SK-N-MC (cell line): ENCODE measurements around the gene SLC26A9.

Experiments used
- DNase-seq: peaks from one replicate; pipeline ENCODE4 v3.0.0-alpha.2; 2011; ENCODE audit warnings: low read depth, low spot score
- H3K27ac ChIP-seq: fragments of 200-600 bp; sonication (generic); 2 replicates; pipeline ENCODE4 v1.5.1; 2016; ENCODE audit warnings: mixed run types
- H3K36me3 ChIP-seq: fragments of 200-600 bp; sonication (generic); 2 replicates; pipeline ENCODE4 v1.6.1; 2017; ENCODE audit warnings: antibody characterized with exemption, low read length, mixed read lengths; ENCODE audit not compliant: insufficient read depth
- H3K4me3 ChIP-seq: fragments of 200-600 bp; sonication (generic); 2 replicates; pipeline ENCODE4 v1.5.1; 2016
- H3K9ac ChIP-seq: fragments of 200-600 bp; sonication (generic); 2 replicates; pipeline ENCODE4 v1.8.0; 2017; ENCODE audit warnings: mixed run types, mixed read lengths; ENCODE audit not compliant: insufficient read length
- H3K9me3 ChIP-seq: fragments of 200-600 bp; sonication (generic); 2 replicates; pipeline ENCODE4 v1.6.1; 2017; ENCODE audit warnings: low read depth, mild to moderate bottlenecking, antibody characterized with exemption, low read length, moderate library complexity, mixed read lengths
- EZH2 ChIP-seq: fragments of 200-600 bp; sonication (generic); IDR thresholded peaks from one replicate; pipeline ENCODE4 v1.6.1; 2017; ENCODE audit warnings: antibody characterized with exemption
- FOXP2 ChIP-seq: optimal IDR thresholded peaks from 2 replicates; pipeline ENCODE3; 2011; ENCODE audit warnings: mild to moderate bottlenecking, moderate library complexity; ENCODE audit not compliant: insufficient read depth; ENCODE audit errors: extremely low read length, control extremely low read depth
- POLR2AphosphoS5 ChIP-seq: IDR thresholded peaks from 2 replicates; pipeline ENCODE4 v1.6.1; 2012; ENCODE audit warnings: mild to moderate bottlenecking, low read depth, low read length, borderline replicate concordance

Gene SLC26A9, protein sequence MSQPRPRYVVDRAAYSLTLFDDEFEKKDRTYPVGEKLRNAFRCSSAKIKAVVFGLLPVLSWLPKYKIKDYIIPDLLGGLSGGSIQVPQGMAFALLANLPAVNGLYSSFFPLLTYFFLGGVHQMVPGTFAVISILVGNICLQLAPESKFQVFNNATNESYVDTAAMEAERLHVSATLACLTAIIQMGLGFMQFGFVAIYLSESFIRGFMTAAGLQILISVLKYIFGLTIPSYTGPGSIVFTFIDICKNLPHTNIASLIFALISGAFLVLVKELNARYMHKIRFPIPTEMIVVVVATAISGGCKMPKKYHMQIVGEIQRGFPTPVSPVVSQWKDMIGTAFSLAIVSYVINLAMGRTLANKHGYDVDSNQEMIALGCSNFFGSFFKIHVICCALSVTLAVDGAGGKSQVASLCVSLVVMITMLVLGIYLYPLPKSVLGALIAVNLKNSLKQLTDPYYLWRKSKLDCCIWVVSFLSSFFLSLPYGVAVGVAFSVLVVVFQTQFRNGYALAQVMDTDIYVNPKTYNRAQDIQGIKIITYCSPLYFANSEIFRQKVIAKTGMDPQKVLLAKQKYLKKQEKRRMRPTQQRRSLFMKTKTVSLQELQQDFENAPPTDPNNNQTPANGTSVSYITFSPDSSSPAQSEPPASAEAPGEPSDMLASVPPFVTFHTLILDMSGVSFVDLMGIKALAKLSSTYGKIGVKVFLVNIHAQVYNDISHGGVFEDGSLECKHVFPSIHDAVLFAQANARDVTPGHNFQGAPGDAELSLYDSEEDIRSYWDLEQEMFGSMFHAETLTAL

DNA sequence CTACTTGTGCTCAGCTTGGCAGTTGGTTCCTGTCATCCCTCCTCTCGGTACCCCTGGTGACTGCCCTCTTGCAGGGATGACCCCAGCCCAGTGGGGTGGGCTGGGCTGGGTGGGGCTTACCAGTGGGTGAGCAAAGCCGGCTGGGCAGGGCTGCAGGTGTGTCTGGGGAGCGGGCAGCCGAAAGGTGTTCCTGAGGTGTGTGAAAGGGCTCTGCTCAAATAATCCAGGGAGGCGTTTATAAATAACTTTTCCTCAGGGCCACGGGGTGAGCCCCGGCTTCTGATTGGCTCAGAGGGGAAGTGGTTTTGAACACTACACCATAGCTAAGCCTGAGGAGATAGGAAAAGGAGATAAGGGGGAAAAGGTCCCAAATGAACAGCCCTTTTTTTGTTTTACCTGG is at the start of gene SLC26A9:
SLC26A9 (minus strand) TSS at position 212 of the 400 bp plus-strand sequence. CDS start 7,636 bp downstream, outside the sequence.
- Histone ChIP-seq H3K9me3 (no peaks in the 10 kb centered on the region), H3K9ac (no peak within 1 kb of the TSS), H3K27ac (no peak within 1 kb of the TSS), H3K36me3 (no peaks in the 10 kb centered on the region), H3K4me3 (no peak within 1 kb of the TSS)
- DNase-seq: no peak
- TF ChIP-seq POLR2AphosphoS5: no peak
- TF ChIP-seq FOXP2: no peak
- no peak for TF ChIP-seq EZH2

DNA sequence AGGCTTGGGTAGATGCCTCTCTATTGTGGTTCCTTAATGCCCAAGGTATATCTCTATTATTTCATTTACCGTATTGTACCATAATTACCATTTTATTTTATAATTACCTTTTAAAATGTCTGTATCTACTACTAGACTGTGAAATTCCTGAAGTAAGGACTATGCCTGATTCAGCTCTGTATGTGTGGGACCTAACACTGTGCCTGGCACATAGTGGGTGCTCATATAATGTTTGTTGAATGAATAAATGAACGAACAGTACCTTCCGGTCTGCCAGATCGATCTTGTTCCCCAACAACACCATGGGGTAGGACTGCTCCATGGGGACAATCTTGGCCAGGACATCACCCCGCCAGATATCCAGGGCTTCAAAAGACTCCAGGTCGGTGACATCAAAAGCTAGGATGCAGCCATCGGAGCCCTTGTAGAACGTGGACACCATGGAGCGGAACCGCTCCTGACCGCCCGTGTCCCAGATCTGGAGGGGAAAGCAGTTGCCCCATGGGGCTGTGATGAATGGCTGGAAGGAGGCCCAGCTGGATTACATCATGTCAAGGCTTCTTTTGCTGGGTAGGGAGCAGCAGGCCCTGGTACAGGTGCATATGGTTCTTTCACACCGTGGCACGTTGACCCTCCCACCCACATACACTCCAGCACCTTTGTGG is 49.1 kb upstream of the SLC26A9 start:
- TF ChIP-seq POLR2AphosphoS5 (no peak), FOXP2 (no peak), EZH2 (no peak)
- no peak overlapping the region for H3K9ac ChIP-seq
- H3K27ac ChIP-seq: no peak overlapping the region
- no peak for DNase-seq
- no peak overlapping the region for H3K4me3 ChIP-seq
- H3K36me3 ChIP-seq: no peaks in the 10 kb centered on the region
- H3K9me3 ChIP-seq: no peaks in the 10 kb centered on the region

DNA sequence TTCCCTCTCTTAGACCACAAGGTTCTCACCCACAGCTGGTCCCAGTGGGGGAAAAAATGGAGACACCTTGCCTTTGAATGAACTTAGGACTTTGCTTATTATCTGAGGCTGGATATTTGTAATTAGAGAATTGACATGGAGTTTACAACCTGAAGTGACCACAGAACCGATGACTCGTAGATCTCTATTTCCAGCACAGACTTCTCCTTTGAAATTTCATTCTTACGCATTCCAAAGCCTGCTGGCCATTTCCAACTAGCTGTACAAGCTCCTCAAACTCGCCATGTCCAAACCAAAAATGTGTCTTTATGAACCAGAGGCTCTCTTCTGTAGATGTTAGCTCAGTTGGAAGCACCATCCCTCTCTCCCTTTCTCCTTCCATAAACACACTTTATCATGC is 48.0 kb upstream of the SLC26A9 start:
- no peak overlapping the region for H3K27ac ChIP-seq
- DNase-seq: no peak
- H3K9ac ChIP-seq: no peak overlapping the region
- no peaks in the 10 kb centered on the region for H3K9me3 ChIP-seq
- no peak for TF ChIP-seq EZH2
- no peak overlapping the region for H3K4me3 ChIP-seq
- H3K36me3 ChIP-seq: no peaks in the 10 kb centered on the region

DNA sequence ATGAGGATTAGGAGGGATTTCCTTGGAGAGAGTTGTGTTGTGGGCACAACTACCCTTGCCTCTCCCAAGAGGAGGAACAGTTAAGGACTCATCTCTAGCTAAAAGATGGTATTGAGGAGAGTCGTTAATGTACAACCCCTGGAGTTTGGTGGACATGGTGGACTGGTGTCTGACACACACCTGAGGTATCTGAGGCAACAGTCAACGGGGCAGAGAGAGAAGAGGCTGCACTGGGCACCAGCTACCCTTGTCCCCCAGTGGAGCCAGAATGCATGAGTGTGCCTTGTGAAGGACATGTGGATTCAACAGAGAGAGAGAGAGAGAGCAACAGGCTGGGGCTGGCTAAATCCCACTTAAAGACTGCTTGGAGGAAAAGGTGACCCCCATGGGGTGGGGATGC is 47.0 kb upstream of the SLC26A9 start:
- Histone ChIP-seq H3K27ac (no peak overlapping the region), H3K4me3 (no peak overlapping the region), H3K9ac (no peak overlapping the region), H3K9me3 (no peaks in the 10 kb centered on the region), H3K36me3 (no peaks in the 10 kb centered on the region)
- no peak for TF ChIP-seq EZH2
- TF ChIP-seq POLR2AphosphoS5: no peak
- TF ChIP-seq FOXP2: no peak
- no peak for DNase-seq

DNA sequence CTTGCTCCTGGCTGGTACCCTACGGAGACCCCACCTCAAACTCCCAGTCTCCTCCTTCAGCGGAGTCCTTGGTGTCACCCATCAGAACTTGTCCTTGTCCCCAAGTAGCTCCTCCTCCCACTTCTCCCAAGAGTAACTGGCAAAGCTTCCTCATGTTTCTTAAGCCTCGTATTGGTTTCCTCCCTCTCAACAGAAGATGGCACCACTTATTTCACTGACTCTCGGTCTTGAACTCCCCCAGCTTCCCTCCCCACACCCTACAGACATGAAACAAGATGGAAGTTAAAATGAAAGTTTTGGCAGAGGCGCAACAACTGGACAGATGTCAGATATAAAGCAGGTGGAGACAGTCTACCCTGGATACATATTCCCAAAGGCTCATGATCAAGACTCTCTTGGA is 46.5 kb upstream of the SLC26A9 start:
- H3K27ac ChIP-seq: no peak overlapping the region
- no peaks in the 10 kb centered on the region for H3K9me3 ChIP-seq
- no peak overlapping the region for H3K9ac ChIP-seq
- DNase-seq: no peak
- TF ChIP-seq POLR2AphosphoS5 (no peak), FOXP2 (no peak), EZH2 (no peak)
- no peaks in the 10 kb centered on the region for H3K36me3 ChIP-seq
- H3K4me3 ChIP-seq: no peak overlapping the region

DNA sequence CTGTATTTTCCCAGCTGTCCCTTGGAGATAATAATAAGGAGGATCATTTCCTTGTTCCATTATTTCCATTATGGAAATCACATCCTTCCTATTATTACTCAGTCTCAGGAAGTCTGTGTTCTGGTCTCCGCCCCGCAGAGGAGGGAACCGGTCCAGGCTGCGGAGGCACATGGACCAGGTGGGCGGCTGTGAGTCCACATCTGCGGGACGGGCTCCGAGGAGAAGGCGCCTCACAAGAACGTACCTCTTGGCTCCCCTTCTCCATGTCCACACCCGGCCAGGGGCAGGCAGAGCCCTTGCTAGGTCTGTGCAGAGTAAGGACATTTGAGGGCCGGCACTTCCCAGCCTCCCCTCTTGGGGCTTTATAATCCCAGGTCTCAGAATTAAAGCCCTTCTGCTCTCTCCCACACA is 45.3 kb upstream of the SLC26A9 start:
- Histone ChIP-seq H3K4me3 (no peak overlapping the region), H3K27ac (no peak overlapping the region), H3K9me3 (no peaks in the 10 kb centered on the region), H3K36me3 (no peaks in the 10 kb centered on the region), H3K9ac (no peak overlapping the region)
- TF ChIP-seq FOXP2 (no peak), POLR2AphosphoS5 (no peak), EZH2 (no peak)
- DNase-seq: no peak

DNA sequence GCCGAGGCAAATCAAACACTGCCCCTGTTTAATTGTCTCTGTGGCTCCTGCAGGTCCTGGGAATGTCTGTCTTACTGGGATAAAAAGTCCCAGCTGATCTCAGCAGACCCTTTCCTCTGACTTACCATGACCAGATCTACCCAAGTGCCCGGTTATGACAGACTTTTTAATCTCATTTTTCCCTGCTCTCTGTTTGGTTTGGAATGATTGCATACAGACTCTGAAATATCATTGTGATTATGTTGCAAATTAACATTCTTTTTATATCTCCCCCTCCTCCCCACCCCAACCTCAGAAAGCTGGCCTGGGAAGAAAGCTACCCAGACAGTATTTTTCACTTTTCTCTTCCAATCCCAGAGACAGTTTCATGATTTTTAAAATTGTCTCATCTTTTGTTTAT is 43.6 kb upstream of the SLC26A9 start:
- Histone ChIP-seq H3K9me3 (no peaks in the 10 kb centered on the region), H3K4me3 (no peak overlapping the region), H3K27ac (no peak overlapping the region), H3K9ac (no peak overlapping the region), H3K36me3 (no peaks in the 10 kb centered on the region)
- no peak for DNase-seq
- TF ChIP-seq FOXP2: no peak
- TF ChIP-seq POLR2AphosphoS5: no peak
- TF ChIP-seq EZH2: no peak

DNA sequence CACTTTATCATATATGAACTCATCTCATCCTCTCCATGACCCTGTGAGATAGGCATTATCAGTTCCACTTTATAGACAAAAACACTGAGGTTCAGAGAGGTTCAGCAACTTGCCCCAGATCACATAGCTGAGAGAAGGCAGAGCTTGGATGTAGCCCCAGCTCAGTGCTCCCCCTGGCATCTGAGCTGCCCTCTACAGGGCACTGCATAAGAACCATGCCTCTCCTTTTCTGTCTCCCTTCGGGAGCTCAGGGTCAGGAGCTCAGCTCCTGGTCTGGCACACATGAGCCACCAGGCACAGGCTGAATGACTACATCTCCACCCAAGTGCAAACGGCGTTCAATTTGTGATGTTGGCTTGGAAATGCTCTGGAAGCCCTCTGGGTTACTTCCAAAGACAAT is 43.0 kb upstream of the SLC26A9 start:
- Histone ChIP-seq H3K4me3 (no peak overlapping the region), H3K9ac (no peak overlapping the region), H3K36me3 (no peaks in the 10 kb centered on the region), H3K9me3 (no peaks in the 10 kb centered on the region), H3K27ac (no peak overlapping the region)
- DNase-seq: no peak
- TF ChIP-seq POLR2AphosphoS5 (no peak), FOXP2 (no peak)
